GM18861 (cell line): Measurements from ENCODE around the gene DMBX1.

Experiments
- ATAC-seq: cut with Tn5 transposase; IDR thresholded peaks from one replicate; pipeline ENCODE4 v1.9.1; 2021; ENCODE audit not compliant: unreplicated experiment

Gene DMBX1

DNA sequence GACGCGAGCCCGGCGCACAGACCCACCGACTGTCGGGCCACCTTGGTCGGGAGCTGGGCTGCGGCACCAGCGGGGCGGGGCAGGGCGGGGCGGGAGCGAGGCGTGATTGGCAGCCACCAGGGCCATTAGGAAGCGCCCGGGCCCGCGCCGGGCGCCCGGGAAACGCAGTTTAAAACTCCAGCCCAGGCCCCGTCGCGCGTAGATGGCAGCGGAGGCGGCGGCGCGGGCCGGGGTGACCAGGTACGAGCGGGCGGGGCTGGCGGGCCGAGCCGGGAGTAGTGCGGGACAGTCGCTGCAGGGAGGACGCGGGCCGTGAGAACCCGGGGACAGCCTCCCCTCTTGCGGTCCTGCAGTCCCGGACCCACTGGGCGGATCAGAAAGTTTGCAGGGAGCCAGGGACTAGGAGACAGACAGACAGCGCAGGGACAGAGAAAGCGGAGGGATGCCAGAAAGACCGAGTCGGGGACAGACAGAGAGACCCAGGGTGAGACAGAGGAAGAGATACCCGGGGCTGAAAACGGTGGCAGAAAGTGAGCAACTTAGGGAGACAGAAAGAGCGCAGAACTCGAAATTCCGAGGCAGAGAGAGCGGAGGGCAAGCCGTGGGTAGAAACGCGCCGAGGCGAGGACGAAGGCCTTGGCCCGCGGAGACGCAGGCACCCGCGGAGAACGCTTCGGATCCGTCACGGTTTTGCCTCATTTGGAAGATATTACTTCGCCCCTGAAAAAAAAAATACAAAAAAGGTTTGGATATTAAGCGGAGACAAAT lies at the start of gene DMBX1:
Gene DMBX1, plus strand, starts transcription at position 199 of the 768 bp plus-strand sequence. CDS start 17,175 bp downstream, outside the sequence.
- ATAC-seq: no peak

DNA sequence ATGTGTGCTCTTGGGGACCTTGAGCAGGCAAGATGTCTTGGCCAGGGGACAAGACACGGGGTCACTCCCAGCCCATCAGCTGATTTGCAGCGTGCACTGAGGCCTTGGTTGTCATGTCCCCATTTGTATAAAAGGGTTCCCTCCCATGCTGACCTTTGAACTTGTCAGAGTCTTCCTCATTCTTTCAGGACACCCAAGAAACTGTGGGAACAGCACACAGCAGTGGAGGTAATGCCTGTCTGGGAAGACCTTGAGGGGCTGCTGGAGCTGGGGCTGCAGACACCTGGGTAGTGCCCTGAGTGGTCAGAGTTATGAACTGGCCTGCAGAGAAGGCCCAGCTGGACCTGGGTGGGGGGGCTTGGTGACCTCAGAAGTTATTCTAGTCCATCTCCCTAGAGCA lies 49.2 kb upstream of the DMBX1 start:
- ATAC-seq: no peak

DNA sequence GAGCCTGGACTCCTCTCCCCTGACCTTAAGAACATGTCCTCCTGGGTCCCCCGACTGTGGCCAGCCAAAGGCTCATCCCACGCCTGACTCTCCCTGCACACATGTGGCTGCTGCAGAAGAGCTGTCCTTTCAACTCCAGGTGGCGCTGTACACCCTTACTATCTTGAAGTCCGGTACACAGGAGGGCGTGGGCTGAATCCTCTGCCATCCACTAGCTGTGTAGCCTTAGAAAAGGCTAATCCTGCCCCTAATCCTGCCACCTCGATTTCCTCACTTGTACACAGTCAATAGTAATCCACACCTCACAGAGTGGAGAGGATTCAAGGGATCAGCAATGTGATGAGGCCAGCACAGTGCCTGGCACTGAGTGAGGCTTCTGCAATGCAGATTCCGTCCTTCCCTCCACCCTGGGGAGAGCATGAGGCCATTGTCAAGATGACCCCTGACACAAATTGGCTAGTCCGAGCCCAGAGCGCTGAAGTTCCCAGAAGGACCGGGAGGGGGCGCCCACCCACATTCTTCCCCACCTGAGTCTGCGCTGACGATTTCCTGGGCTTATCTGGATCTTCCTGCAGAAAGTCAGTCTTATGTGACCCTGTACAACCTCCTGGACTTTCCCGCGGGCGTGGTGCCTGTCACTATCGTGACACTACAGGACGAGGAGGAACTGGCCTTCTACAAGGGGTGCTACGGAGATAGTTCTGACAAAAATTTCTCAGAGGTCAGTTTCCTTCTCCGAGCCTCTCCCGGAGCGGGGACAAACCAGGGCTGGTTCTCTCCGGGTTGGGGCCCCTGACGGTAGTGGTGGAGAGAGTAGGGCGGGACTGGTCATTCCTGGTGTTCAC lies 47.1 kb upstream of the DMBX1 start:
- no peak for ATAC-seq

DNA sequence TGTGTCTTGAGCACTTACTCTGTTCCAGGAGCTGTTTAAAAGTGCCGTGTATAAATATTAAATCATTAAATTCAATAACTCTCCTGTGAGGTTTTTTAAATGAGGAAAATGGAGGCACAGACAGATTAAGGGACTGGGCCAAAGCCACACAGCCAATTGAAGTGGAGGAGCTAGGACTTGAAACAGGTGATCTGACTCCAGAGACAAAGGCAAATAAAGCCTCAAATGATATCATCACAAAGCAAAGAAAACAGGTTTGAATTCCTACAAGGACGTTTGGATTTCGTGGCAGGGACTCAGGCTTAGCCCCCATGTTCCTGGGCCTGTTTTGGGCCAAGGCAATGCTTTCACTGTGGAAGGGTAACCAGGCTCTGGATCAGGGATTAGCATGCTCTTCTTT lies 45.2 kb upstream of the DMBX1 start:
- no peak for ATAC-seq

DNA sequence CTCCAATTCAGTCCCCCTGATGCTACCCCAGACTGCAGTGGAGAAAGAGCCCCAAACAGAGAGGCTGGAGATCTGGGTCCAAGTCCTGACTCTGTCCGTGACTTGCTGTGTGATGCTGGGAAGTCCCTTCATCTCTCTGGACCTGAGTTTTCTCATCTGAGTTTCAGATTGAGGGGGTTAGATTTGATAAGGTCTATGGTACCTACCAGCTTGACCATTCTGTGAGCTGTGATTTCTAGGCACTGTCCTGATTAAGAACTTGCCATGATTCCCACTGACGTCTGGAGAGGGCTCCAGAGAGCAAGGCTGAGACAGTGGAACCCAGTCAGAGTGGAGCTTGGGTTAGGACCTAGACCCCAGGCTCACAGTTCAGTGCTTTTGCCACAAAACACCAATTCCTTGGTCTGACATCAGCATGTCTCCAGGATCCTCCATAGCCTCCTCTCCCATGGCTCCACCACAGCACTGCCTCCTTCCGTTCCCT lies 43.8 kb upstream of the DMBX1 start:
- ATAC-seq: no peak

DNA sequence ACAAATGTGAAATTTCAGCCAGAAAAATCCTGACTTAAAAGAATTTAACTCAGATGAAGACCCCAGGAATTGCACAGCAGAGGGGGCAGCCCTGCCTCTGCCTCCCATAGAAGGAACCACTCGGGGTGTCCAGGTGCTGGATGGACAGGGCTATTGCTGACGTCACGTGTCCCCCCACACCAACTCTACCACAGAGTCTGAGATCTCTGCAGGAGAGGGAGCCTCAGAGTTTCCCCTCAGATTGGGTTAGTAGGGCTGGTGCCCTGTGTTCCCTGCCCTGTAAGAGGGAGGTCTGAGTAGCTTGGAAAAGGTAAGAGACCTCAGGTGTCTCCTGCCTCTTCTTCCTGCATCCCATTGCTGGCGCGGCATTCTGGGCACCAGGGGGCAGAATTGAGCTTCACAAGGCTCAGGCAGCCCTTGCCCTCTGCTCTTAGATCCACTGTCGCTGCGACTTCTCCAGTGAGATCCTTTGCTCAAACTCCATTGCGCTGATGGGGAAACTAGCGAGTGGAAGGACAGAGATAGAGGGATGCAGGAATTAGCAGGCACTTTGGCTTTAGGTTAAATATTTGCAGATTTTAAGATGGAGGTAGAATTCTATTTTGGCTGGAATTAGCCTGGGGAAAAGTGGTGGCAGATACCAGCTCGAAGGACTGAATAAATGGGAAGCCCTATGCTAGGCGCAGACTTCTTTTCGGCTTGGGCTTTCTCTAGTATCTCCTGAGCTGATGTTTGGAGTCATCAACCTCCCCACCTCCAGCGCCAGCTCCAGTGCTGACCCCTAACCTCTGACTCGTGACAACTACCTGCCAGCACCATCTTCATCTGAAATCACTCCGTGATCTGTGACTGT lies 42.8 kb upstream of the DMBX1 start:
- ATAC-seq: no peak

DNA sequence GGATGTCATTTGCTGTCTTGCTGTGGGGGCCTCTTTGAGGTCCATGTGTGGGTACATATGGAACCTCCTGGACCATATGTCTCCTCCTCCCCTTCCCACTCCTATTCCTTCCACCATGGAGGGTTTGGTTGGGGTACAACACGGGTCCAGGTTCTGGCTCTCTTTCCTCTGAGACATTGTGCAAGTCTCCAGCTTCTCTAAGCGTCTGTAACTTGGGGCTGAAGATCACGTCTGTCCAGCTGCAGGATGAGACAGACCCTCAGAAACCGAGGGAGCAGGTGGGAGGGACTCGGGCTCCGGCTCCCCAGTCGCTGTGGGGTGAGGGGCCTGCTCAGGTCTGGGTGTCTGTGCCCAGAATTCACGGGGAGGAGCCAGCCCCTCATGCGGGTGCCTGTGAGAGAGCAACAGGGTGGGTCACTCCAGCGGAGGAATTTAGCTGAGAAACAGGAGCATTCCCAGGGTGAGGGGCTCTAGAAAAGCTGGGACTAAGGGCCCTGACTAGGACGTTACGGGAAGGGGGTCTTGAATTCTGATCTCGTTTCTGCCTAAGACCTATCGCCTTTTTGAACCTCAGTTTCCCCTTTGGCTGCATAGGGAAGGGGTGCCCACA lies 42.0 kb upstream of the DMBX1 start:
- no peak for ATAC-seq

DNA sequence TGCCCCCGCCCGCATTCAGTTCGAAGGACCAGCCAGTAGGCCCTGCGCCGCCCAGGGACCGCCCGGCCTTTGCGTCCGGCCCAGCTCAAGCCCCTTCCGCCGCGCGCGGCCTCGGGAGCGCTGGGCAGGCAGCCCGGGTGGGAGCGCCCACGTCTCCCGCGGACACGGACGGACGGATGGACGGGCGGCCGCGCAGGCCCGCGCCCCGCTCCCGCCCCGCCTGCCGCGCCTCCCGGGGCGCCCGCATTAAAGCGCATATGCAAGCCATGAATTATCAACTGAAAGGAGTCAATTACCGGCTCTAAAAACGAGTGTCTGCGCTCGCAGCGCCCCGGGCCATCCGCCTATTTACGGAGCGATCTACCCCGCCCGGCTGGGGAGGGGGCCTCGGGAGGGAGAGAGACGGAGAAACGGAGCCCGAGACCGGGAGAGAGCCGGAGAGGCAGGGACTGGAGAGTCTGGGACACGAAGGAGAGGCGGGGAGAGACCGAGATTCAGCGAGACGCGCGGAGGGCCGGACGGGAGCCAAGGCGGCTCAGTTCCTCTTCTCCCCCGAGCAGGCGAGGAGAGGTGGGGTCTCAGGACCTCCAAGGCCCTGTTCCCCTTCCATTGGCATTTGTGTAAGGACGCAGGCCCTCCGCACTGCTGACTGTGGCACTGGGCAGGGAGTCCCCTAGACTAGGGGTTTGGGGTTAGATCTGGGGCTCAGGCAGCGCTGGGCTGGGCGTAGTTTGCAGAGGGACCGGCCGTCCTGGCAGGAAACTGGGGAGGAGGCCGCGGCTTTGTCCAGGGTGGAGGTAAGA lies 41.3 kb upstream of the DMBX1 start:
- no peak for ATAC-seq

DNA sequence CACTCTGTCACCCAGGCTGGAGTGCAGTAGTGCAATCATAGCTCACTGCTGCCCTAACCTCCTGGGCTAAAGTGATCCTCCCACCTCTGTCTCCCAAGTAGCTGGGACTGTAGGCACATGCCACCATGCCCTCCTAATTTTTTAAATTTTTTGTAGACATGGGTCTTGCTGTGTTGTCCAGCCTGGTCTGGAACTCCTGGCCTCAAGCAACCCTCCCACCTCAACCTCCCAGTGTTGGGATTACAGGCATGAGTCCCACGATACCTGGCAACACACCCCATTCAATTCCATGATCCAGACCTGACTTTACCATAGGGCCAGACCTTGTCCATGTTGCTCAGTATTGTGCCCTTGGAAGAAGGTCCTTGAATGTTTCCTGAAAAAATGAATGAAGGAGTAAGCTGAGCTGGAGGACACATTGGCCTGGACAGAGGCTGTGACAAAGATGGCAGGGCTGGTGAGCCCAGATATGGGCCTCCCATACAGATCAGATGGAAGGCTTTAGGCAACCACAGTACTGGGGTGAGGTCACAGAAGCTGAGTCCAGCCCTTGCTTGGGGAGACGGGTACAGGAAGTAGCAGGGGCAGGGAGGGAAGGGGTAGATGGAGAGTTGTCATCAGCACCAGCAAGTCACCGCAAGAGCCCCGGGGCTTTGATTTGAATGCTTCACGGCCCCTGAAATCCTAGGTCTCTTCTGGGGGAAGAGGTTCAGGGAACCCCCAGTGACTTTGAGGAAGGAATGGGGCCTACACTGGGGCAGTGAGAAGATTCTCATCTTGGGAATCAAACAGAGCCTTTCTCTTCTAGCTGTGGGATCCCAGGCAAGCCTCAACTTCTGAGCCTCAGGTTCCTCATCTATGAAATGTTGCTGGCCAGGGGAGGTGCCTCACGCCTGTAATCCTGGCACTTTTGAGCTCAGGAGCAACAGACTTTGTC lies 40.1 kb upstream of the DMBX1 start:
- no peak for ATAC-seq

DNA sequence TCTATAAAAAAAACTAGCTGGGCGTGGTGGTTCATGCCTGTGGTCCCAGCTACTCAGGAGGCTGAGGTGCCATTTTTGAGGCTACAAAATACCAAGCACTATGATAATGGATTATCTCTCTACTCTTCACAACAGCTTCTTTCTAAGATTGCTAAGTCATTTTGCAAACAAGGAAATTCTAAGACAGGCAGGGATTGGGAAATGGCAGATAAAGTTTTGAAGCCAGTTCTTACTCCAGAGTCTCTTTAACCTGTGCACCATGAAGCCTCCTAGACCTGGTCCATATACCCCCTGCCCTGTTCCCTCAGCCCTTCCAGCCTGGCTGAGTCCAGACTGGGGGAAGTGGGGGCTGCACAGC lies 39.5 kb upstream of the DMBX1 start:
- no peak for ATAC-seq

DNA sequence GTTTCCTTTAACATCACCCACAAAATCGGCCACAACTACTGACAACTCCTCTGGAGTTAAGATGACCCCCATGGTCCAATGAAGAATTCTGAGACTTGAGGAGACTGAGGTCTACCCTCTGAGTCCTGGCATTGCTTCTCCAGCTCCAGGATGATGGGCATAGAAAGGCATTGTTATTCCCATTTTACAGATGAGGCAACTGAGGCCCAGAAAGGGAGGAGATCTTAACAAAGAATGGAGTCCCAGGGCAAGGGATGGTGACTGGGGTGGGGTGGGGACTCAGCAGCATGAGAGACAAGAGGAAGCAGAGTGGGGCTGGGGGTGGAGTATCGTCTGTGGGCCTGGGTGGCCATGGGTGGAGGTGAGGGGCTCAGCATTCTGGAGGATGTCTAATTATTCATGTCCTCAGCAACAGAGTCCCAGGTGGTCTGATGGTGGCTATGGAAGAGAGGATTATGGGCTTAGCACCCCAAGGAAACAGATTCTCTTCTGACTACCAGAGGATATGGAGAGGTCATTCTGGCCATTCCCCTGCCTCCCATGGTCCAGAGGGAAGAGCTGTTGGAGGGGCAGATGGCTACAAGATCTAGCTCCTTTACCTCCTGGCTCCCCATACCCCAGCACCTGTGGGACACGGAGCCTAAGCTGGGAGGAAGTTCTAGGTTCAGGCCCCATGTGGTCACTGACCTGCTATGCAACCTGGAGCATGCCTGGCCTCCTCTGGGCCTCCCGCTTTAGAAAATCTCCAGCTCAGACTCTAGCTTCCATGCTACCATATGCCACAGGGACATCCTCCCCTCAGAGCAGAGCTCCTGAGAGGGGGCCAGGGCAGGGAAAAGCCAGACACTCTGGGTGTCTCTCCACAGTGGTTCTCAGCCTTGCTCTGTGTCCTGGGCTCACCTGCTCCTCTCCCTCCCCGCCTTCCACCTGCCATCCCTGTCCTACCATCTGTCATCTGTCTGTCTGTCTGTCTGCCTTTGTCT lies 37.4 kb upstream of the DMBX1 start:
- no peak for ATAC-seq

DNA sequence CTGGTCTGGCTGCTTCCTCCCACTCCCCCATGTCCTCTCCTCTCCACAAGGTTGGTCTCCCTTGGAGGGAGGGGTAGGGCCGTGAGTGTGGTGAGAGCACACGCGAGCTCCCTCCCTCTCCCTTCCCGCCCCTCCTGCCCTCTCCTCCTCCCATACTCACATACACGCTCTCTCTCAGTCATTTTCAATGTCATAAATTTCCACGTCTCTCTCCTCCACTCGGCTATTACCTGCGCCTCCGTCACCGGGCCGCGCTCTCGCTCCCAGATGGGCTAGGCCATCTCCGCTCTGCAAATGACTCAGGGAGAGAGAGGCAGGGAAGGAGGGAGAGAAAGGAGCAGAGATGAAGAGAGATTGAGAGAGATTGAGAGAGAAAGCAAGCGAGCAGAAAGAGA lies 36.7 kb upstream of the DMBX1 start:
- ATAC-seq: no peak

DNA sequence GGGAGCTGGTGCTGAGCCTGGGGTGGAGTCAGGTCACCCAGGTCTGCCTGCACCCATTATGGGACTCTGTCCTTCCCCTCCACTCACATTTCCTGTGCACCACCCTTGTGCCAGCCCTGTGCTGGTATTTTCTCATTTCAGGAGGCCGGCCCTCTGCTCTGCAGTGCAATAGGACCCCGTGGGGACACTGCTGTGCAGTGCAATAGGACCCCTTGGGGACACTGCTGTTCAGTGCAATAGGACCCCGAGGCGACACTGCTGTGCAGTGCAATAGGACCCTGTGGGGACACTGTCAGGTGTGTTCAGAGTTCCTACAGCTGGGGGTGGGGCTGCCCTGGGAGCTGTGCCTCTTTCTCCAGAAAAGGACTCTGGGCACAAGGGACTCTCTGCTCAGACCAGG lies 36.2 kb upstream of the DMBX1 start:
- no peak for ATAC-seq

DNA sequence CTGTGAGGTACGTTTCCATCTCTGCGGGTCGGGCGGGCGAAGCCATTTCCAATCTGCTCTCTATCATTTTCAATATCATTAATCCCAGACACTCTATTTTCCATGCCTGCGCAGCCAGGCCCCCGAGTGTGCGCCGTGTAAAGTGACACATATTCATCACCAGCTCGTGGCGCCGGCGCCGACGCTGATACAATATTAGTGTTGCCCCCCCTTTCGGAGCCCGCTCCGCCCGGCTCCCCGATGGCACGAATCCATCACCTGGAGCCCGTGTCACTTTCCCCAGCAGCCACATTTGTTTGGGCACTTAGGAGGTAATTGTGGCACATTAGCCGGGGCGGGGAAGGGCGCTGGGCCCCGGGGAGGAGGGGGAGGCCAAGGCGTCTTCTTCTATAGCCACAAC lies 33.7 kb upstream of the DMBX1 start:
- no peak for ATAC-seq

DNA sequence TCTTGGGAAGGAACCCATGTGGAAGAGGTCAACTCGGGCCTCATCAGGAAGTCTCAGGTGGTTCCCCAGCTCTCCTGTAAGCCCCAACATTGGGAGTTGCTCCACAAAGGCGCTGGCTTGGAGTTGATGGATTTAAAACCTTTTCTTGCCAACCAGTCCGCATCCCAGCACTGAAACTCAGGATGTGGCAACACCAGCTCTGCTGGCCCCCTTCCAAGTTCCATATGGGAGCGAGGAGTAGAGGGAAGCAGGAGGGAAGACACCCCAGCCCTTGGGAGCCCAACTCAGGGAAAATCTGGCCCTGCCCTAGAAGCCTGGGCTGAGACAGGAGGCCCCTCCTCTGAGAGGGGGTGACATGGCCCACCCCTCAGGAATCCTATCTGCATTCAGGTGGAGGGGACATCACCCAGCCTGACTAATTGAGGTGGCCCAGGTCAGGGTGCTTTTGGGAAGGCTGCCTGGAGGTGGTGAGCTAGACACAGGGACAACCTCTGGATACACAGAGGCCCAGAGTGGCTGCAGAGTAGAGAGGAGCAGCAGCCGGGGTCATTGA lies 33.1 kb upstream of the DMBX1 start:
- ATAC-seq: no peak

DNA sequence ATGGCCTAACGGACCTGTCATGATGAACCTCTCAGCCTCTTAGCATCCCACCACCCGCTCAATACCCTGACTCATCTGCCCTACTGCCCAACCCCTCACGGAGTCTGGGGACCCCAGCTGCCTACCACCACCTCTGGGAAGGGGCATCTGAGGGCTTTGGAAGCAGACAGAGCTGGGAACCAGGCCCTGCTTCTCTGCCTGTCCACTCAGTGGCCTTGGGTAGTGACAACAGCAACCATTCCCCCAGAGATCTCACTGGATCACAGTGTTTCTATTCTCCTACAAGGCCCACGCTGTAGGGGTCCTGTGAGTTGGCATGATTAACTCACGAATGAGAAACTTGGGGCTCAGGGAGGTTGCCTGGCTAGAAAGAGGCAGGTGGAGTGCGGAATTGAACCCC lies 32.5 kb upstream of the DMBX1 start:
- ATAC-seq: no peak

DNA sequence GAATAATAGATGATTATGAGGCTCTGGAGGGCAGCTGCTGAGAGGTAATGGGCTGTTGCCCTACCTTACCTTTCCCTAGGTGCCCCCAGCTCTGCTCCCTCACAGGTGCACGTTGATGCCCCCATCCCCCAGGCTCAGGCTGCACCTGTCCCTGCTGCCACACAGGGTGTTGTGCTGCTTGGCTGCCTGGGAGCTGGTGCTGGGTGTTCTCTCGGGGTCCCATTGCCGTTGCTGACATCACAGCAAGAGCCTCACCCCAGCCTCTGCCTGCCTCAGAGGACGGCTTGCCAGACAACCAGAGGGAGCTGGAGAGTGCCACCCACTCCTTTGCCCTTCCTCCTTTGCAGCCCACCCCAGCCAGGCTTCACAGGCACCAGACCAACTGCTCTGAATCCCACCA lies 31.4 kb upstream of the DMBX1 start:
- ATAC-seq: no peak

DNA sequence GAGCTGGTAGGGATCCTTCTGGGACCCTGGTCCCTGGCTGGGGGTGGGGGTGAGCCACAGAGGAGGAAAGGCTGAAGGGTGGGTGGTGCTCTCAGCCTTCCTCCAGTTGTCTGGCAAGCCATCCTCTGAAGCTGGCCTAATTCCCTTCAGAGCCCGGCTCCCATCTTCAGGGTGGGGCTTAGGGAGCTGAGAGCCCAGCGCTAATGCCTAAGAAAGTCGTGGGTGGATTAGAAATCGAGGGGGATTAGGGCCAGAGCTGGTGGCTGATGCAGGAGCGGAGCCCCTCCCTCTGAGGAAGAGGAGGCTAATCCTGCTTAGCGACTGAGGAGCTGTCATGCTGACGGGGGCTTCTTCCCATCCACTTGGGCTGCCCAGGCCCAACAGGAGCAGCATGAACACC lies 30.8 kb upstream of the DMBX1 start:
- ATAC-seq: no peak
